Natural killer cell (primary cell): ENCODE data around the gene HEATR3. TPM values are rescaled to one million over a fixed set of nuclear protein-coding genes. Genes with fewer than 3 reads are reported as not detected.

Experiments
- ATAC-seq, 3 donors: fragments of 150-1000 bp in 2 of 3; fragments of 200-7000 bp in 1 of 3; cut with Tn5 transposase; 1 replicate in 1 of 3; 2 replicates in 2 of 3; pipeline ENCODE4 v1.10.0; 2021; ENCODE audit warnings: mild to moderate bottlenecking in 2 of 3, moderate library complexity in 2 of 3
- DNase-seq, 2 donors: peaks; one replicate each; pipeline versions ENCODE4 v3.0.0 to v3.0.0-alpha.2; 2013 to 2021; ENCODE audit warnings: mixed read lengths in 1 of 2
- H3K27ac ChIP-seq: one replicate; pipeline ENCODE4 v1.5.1; 2013; ENCODE audit warnings: mild to moderate bottlenecking, low read length
- H3K27me3 ChIP-seq: one replicate; pipeline ENCODE4 v1.6.1; 2013; ENCODE audit warnings: low read length; ENCODE audit not compliant: control insufficient read depth, insufficient read depth
- H3K36me3 ChIP-seq: one replicate; pipeline ENCODE4 v1.6.1; 2013; ENCODE audit warnings: low read length; ENCODE audit not compliant: control insufficient read depth, insufficient read depth
- H3K4me1 ChIP-seq: one replicate; pipeline ENCODE4 v1.6.1; 2013; ENCODE audit warnings: low read length; ENCODE audit not compliant: control insufficient read depth, insufficient read depth
- H3K4me3 ChIP-seq: one replicate; pipeline ENCODE4 v1.5.1; 2013; ENCODE audit warnings: low read length
- H3K9me3 ChIP-seq: one replicate; pipeline ENCODE4 v1.6.1; 2013; ENCODE audit warnings: low read length; ENCODE audit not compliant: control insufficient read depth, insufficient read depth
- H3K27ac Mint-ChIP-seq, 2 donors: one replicate each; pipeline ENCODE4 v1.8.0; 2022; ENCODE audit warnings: mild to moderate bottlenecking in 2 of 2, mixed read lengths in 2 of 2, moderate library complexity in 1 of 2
- H3K27me3 Mint-ChIP-seq, 2 donors: one replicate each; pipeline ENCODE4 v1.8.0; 2022; ENCODE audit warnings: low read depth in 2 of 2, mixed read lengths in 2 of 2
- H3K36me3 Mint-ChIP-seq: one replicate; pipeline ENCODE4 v1.8.0; 2022; ENCODE audit warnings: mixed read lengths
- H3K4me1 Mint-ChIP-seq, 2 donors: one replicate each; pipeline ENCODE4 v1.8.0; 2022; ENCODE audit warnings: mixed read lengths in 2 of 2
- H3K4me3 Mint-ChIP-seq: one replicate; pipeline ENCODE4 v1.8.0; 2022; ENCODE audit warnings: mild to moderate bottlenecking, moderate library complexity, mixed read lengths
- H3K9me3 Mint-ChIP-seq, 2 donors: one replicate each; pipeline ENCODE4 v1.8.0; 2022; ENCODE audit warnings: mixed read lengths in 2 of 2
- WGBS: methylation state at CpG from one replicate; pipeline ENCODE4 v1.1.7; 2013; ENCODE audit warnings: missing lambda C conversion rate; ENCODE audit not compliant: insufficient coverage; 5-methylcytosine and 5-hydroxymethylcytosine counted together
- intact Hi-C: fragments of 100-400 bp; cut with micrococcal nuclease; formaldehyde crosslinking; loops from one replicate; pipeline ENCODE4 v1.14.2; 2022
- total RNA-seq, 4 donors: library from RNA; stranded (reverse); fragments of 120-200 nt in 1 of 4; gene quantifications; one replicate each; pipeline versions ENCODE4 v1.2.3 to v1.2.4, GENCODE V29; 2013 to 2022
- TF ChIP-seq, protein P1 (sequence below): fragments of 200-600 bp; IDR thresholded peaks from one replicate; pipeline ENCODE4 v1.8.0; 2022; ENCODE audit warnings: antibody characterized with exemption

HEATR3 gene
- total RNA-seq, 3 donors from 2014 or later (not counting 1 experiment from before 2014, with no cell fraction given), result 14.6 to 25.0 (median 21.4) TPM

DNA sequence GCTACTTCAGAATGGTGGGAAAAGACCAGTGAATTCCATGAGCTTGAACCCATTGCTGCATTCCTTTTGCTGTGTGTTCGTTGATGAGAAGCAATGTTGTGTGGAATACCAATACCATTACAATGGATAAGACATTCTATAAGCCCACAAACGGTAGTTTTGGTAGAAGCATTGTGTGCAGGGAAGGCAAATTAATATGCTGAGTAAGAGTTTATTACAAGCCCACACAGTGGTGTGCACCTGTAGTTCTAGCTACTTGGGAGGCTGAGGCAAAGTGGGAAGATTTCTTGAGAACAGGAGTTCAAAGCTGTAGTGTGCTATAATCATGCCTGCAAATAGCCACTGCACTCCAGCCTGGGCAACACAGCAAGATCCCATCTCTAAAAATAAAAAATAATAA is 67.4 kb downstream of the HEATR3 start:
- Mint-ChIP-seq H3K27ac (no peak overlapping the region), H3K4me1 (no peaks in the 10 kb centered on the region), H3K36me3 (no peaks in the 10 kb centered on the region), H3K27me3 (peaks cover 0 to 5% of the 10 kb centered on the region in 2 donors), H3K9me3 (no peaks in the 10 kb centered on the region), H3K4me3 (no peak overlapping the region)
- H3K4me3 ChIP-seq, result no peak overlapping the region
- ATAC-seq (no peak), DNase-seq (no peak)
- no peaks in the 10 kb centered on the region for H3K27me3 ChIP-seq
- no peaks in the 10 kb centered on the region for H3K4me1 ChIP-seq
- 86% methylated on average over 1 of the region's 2 CpGs for WGBS
- TF ChIP-seq, protein P1, sequence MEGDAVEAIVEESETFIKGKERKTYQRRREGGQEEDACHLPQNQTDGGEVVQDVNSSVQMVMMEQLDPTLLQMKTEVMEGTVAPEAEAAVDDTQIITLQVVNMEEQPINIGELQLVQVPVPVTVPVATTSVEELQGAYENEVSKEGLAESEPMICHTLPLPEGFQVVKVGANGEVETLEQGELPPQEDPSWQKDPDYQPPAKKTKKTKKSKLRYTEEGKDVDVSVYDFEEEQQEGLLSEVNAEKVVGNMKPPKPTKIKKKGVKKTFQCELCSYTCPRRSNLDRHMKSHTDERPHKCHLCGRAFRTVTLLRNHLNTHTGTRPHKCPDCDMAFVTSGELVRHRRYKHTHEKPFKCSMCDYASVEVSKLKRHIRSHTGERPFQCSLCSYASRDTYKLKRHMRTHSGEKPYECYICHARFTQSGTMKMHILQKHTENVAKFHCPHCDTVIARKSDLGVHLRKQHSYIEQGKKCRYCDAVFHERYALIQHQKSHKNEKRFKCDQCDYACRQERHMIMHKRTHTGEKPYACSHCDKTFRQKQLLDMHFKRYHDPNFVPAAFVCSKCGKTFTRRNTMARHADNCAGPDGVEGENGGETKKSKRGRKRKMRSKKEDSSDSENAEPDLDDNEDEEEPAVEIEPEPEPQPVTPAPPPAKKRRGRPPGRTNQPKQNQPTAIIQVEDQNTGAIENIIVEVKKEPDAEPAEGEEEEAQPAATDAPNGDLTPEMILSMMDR, result no peak
- no peaks in the 10 kb centered on the region for H3K9me3 ChIP-seq
- no peaks in the 10 kb centered on the region for H3K36me3 ChIP-seq
- no peak overlapping the region for H3K27ac ChIP-seq
- intact Hi-C loops, result no loop called here

DNA sequence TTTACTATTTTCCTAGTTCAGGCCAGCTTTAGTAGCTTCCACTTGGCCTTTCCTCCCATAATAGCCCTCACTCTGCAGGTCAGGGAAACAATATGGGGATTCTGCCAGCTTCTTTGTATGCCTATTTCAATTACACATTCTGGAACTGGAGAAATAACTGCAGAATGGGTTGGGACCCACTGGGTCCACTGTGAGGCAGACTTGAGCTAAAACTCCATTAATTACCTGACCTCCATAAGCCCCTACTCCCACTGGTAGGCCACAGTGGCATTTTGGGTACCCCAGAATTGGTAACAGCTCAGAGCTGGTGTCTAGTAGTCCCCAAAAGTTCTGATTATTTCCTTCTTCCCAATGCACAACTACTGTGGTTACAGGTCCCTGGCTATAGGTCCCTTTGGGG is 70.6 kb downstream of the HEATR3 start:
- no peaks in the 10 kb centered on the region for H3K9me3 Mint-ChIP-seq
- ATAC-seq (no peak), DNase-seq (no peak)
- Histone ChIP-seq H3K27ac (no peak overlapping the region), H3K27me3 (no peaks in the 10 kb centered on the region), H3K4me1 (no peaks in the 10 kb centered on the region), H3K36me3 (no peaks in the 10 kb centered on the region), H3K4me3 (no peak overlapping the region), H3K9me3 (no peaks in the 10 kb centered on the region)
- H3K27me3 Mint-ChIP-seq, result no peaks in the 10 kb centered on the region
- H3K4me3 Mint-ChIP-seq, result no peak overlapping the region
- no peaks in the 10 kb centered on the region for H3K36me3 Mint-ChIP-seq
- intact Hi-C loops, result loop anchor here (1.0 kb wide), 1 partner anchor 74 kb away; no protein-coding TSS in a partner anchor
- no peaks in the 10 kb centered on the region for H3K4me1 Mint-ChIP-seq
- H3K27ac Mint-ChIP-seq, result no peak overlapping the region
- TF ChIP-seq, protein P1, result no peak

DNA sequence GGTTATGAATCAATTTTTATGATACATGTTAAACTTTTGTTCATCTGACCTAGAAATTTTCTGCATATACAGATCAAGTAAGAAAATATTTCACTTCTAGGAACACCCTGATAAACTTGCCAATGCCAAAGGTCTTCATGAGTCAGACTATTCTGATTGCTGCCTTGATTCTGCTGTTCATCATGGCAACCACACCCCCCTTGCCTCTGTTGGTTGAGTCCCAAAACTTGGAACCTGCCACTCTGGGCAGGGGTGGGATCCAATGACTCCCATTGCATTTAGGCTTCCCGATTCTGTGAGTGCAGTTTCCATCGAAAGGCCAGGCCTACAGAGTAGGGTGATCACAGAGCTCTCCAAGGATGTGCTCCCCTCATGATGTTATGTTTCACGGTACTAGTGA is 71.5 kb downstream of the HEATR3 start:
- no peaks in the 10 kb centered on the region for H3K9me3 ChIP-seq
- no peaks in the 10 kb centered on the region for H3K27me3 ChIP-seq
- ATAC-seq, result no peak
- H3K4me3 ChIP-seq, result no peak overlapping the region
- no peaks in the 10 kb centered on the region for H3K36me3 Mint-ChIP-seq
- no peaks in the 10 kb centered on the region for H3K9me3 Mint-ChIP-seq
- no peak for DNase-seq
- H3K36me3 ChIP-seq, result no peaks in the 10 kb centered on the region
- no peak overlapping the region for H3K27ac ChIP-seq
- H3K4me1 Mint-ChIP-seq, result no peaks in the 10 kb centered on the region
- TF ChIP-seq, protein P1, result no peak
- no peaks in the 10 kb centered on the region for H3K27me3 Mint-ChIP-seq
- WGBS, result 94% methylated on average over 3 of the region's 3 CpGs
- intact Hi-C loops, result no loop called here
- no peaks in the 10 kb centered on the region for H3K4me1 ChIP-seq
- H3K4me3 Mint-ChIP-seq, result no peak overlapping the region
- no peak overlapping the region for H3K27ac Mint-ChIP-seq

DNA sequence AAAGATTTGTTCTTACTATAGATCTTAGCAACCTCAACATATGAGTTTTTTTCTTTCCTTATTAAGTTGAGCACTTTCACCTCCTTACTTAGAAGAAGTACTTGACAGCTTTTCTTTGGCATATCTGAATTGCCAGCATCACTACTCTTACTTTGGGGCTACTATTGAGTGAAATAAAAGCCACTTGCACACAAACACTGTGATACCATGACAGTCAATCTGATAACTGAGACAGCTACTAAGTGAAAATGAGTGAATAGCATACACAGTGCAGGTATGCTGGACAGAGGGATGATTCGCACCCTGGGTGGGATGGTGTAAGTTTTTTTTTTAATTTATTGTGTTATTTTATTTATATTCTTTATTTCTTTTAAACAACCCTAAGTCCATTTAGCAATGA is 73.8 kb downstream of the HEATR3 start:
- intact Hi-C loops, result no loop called here
- WGBS, result no CpG with 5 or more reads among the region's 1 CpG

More for the DNA sequence above, 73.8 kb downstream of the HEATR3 start:
- H3K27me3 Mint-ChIP-seq, result no peaks in the 10 kb centered on the region
- no peaks in the 10 kb centered on the region for H3K9me3 ChIP-seq
- no peak overlapping the region for H3K27ac Mint-ChIP-seq
- no peak overlapping the region for H3K4me3 ChIP-seq
- TF ChIP-seq, protein P1, result no peak
- H3K27ac ChIP-seq, result no peak overlapping the region
- DNase-seq, result no peak
- H3K4me3 Mint-ChIP-seq, result no peak overlapping the region
- H3K9me3 Mint-ChIP-seq, result no peaks in the 10 kb centered on the region
- no peaks in the 10 kb centered on the region for H3K36me3 Mint-ChIP-seq
- H3K4me1 Mint-ChIP-seq, result no peaks in the 10 kb centered on the region
- no peaks in the 10 kb centered on the region for H3K27me3 ChIP-seq
- H3K4me1 ChIP-seq, result no peaks in the 10 kb centered on the region
- no peak for ATAC-seq
- H3K36me3 ChIP-seq, result no peaks in the 10 kb centered on the region
